Parathyroid adenoma (tissue), 2 donors: ENCODE results near the gene EVC.

ENCODE experiments used
- H2AFZ ChIP-seq: fragments of 300-600 bp; sonication (generic); one replicate; pipeline ENCODE4 v1.7.0; 2017; ENCODE audit warnings: antibody characterized with exemption, mild to moderate bottlenecking
- H3K27ac ChIP-seq: fragments of 300-600 bp; sonication (generic); one replicate; pipeline ENCODE4 v1.7.0; 2017
- H3K27me3 ChIP-seq: fragments of 300-600 bp; sonication (generic); one replicate; pipeline ENCODE4 v1.7.0; 2017; ENCODE audit warnings: low read length; ENCODE audit not compliant: control insufficient read depth, insufficient read depth
- H3K36me3 ChIP-seq: fragments of 300-600 bp; sonication (generic); one replicate; pipeline ENCODE4 v1.7.0; 2017; ENCODE audit warnings: low read length; ENCODE audit not compliant: control insufficient read depth, insufficient read depth
- H3K4me1 ChIP-seq: fragments of 300-600 bp; sonication (generic); one replicate; pipeline ENCODE4 v1.7.0; 2017; ENCODE audit warnings: control low read depth
- H3K4me2 ChIP-seq: fragments of 300-600 bp; sonication (generic); one replicate; pipeline ENCODE4 v1.7.0; 2017; ENCODE audit warnings: low read length
- H3K4me3 ChIP-seq: fragments of 300-600 bp; sonication (generic); one replicate; pipeline ENCODE4 v1.7.0; 2017; ENCODE audit warnings: low read depth, low read length
- H3K79me2 ChIP-seq: fragments of 300-600 bp; sonication (generic); one replicate; pipeline ENCODE4 v1.7.0; 2017; ENCODE audit warnings: control low read depth
- H3K9ac ChIP-seq: fragments of 300-600 bp; sonication (generic); one replicate; pipeline ENCODE4 v1.7.0; 2017; ENCODE audit warnings: mild to moderate bottlenecking
- H3K9me3 ChIP-seq: fragments of 300-600 bp; sonication (generic); one replicate; pipeline ENCODE4 v1.7.0; 2017; ENCODE audit warnings: low read length; ENCODE audit not compliant: control insufficient read depth
- TF ChIP-seq, protein P1 (sequence below): fragments of 300-600 bp; sonication (generic); IDR thresholded peaks from one replicate; pipeline ENCODE4 v1.7.0; 2017; ENCODE audit warnings: antibody characterized with exemption, mild to moderate bottlenecking
- donor health status: primary hyperparathyroidism.

Gene EVC

DNA sequence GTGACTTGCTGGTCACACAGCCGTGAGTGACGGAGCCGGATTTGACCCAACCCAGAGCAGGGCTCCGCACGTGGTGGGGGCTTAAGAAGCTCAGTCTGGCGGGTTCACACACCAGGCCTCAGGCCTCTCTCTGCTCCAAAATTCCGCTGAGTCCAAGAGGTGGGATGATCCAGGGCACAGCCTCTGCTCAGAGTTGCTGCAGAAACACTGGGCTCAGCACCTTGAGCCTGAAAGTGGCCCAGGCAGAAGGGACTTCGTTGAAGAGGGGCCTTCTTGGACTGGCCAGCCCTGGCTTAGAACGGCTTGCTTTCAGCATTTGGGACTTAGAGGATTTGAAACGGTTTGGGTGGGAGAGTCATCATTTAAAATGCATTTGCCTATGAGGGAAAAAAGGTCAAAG, 21.2 kb downstream of the EVC start:
- TF ChIP-seq, protein P1, sequence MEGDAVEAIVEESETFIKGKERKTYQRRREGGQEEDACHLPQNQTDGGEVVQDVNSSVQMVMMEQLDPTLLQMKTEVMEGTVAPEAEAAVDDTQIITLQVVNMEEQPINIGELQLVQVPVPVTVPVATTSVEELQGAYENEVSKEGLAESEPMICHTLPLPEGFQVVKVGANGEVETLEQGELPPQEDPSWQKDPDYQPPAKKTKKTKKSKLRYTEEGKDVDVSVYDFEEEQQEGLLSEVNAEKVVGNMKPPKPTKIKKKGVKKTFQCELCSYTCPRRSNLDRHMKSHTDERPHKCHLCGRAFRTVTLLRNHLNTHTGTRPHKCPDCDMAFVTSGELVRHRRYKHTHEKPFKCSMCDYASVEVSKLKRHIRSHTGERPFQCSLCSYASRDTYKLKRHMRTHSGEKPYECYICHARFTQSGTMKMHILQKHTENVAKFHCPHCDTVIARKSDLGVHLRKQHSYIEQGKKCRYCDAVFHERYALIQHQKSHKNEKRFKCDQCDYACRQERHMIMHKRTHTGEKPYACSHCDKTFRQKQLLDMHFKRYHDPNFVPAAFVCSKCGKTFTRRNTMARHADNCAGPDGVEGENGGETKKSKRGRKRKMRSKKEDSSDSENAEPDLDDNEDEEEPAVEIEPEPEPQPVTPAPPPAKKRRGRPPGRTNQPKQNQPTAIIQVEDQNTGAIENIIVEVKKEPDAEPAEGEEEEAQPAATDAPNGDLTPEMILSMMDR = no peak
- Histone ChIP-seq H3K9ac (no peak overlapping the region), H2AFZ (no peak overlapping the region), H3K27ac (no peak overlapping the region), H3K79me2 (no peaks in the 10 kb centered on the region), H3K27me3 (no peaks in the 10 kb centered on the region), H3K4me1 (no peaks in the 10 kb centered on the region), H3K36me3 (no peaks in the 10 kb centered on the region), H3K9me3 (no peaks in the 10 kb centered on the region), H3K4me3 (no peak overlapping the region), H3K4me2 (no peak overlapping the region)

DNA sequence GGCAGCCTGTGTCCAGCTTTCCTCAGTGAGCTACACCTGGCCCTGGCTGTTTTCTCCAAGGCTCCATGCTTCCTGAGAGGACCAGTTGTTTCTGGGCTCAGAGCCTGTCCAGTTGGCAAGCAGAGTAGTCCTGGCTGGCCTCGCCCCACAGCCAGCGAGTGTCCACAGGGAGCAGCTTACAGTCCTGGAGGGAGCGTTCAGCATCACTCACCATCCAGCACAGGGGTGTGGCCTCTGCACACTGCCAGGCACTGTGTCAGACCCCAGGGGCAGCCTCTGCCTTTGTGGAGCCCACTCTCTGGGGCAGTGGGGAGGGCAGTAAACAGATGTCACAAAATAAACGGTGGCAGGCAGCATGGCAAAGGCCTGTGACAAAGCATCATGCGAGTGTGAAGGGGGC, 23.9 kb downstream of the EVC start:
- Histone ChIP-seq H3K4me2 (no peak overlapping the region), H3K9me3 (no peaks in the 10 kb centered on the region), H3K9ac (no peak overlapping the region), H3K27me3 (no peaks in the 10 kb centered on the region), H3K27ac (no peak overlapping the region), H3K79me2 (no peaks in the 10 kb centered on the region), H2AFZ (no peak overlapping the region), H3K4me3 (no peak overlapping the region), H3K36me3 (no peaks in the 10 kb centered on the region), H3K4me1 (no peaks in the 10 kb centered on the region)
- TF ChIP-seq, protein P1 = no peak

DNA sequence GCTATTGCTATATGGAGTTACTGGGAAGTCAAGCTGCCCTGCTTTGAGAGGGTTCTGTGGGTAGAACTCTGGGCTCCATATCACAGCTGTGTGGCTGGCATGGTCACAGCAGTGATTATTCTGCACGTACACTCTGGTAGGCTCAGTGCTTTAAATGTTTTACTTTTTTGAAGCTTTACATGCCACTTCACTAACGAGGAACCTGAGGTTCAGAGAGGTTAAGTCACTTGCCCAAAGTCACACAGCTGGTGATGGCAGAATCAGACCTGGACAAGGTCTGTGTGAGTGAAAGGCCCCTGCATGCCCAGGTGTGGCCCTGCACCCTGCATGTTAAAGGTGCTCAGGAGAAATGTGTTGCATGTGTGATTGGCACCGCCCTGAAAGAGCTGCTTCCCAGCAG, 24.5 kb downstream of the EVC start:
- Histone ChIP-seq H3K36me3 (no peaks in the 10 kb centered on the region), H3K27me3 (no peaks in the 10 kb centered on the region), H3K27ac (no peak overlapping the region), H3K4me1 (no peaks in the 10 kb centered on the region), H3K9ac (no peak overlapping the region), H3K4me2 (no peak overlapping the region), H2AFZ (no peak overlapping the region), H3K79me2 (no peaks in the 10 kb centered on the region), H3K9me3 (no peaks in the 10 kb centered on the region), H3K4me3 (no peak overlapping the region)
- TF ChIP-seq, protein P1 = no peak

DNA sequence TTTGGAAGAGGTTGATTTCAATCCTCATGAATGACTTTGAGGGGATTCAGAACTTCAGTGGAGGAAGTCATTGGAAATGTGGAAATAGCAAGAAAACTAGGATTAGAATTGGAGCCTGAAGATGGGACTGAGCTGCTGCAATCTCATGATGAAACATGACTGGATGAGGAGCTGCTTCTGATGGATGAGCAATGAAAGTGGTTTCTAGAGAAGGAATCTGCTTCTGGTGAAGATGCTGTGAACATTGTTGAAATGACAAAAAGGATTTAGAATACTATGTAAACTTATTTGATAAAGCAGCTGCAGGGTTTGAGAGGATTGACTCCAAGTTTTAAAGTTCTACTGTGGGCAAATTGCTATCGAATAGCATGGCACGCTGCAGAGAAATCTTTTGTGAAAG, 27.1 kb downstream of the EVC start:
- Histone ChIP-seq H3K27ac (no peak overlapping the region), H3K4me2 (no peak overlapping the region), H3K4me3 (no peak overlapping the region), H3K27me3 (no peaks in the 10 kb centered on the region), H2AFZ (no peak overlapping the region), H3K9me3 (no peaks in the 10 kb centered on the region), H3K4me1 (no peaks in the 10 kb centered on the region), H3K36me3 (no peaks in the 10 kb centered on the region), H3K79me2 (no peaks in the 10 kb centered on the region), H3K9ac (no peak overlapping the region)
- TF ChIP-seq, protein P1 = no peak

- no peaks in the 10 kb centered on the region for H3K36me3 ChIP-seq
Observed at GRCh38 chr4:5742388-5742787, 31.4 kb downstream of the EVC start.

More at GRCh38 chr4:5742388-5742787, 31.4 kb downstream of the EVC start:
- no peak overlapping the region for H3K4me2 ChIP-seq
- H3K79me2 ChIP-seq = no peaks in the 10 kb centered on the region
- no peak overlapping the region for H2AFZ ChIP-seq
- TF ChIP-seq, protein P1 = no peak
- H3K9me3 ChIP-seq = no peaks in the 10 kb centered on the region
- no peak overlapping the region for H3K9ac ChIP-seq
- H3K27ac ChIP-seq = no peak overlapping the region
- no peaks in the 10 kb centered on the region for H3K27me3 ChIP-seq
- no peaks in the 10 kb centered on the region for H3K4me1 ChIP-seq
- no peak overlapping the region for H3K4me3 ChIP-seq
